Adrenal gland (tissue), 5 donors: Measurements from ENCODE around the gene TRIM10.

Source experiments
- CTCF ChIP-seq, 6 experiments: fragments of 450-650 bp in 4 of 6; fragments of 200-600 bp in 2 of 6; sonication (generic) in 1 of 6; IDR thresholded peaks; 1 replicate in 5 of 6; 2 replicates in 1 of 6; pipeline versions ENCODE4 v1.5.1 to v1.8.0; 2016 to 2021; ENCODE audit warnings: antibody characterized with exemption in 6 of 6, mild to moderate bottlenecking in 2 of 6, moderate library complexity in 1 of 6
- POLR2A ChIP-seq, 2 donors: fragments of 450-650 bp; IDR thresholded peaks; one replicate each; pipeline ENCODE4 v1.6.1; 2017; ENCODE audit warnings: antibody characterized with exemption in 2 of 2, mild to moderate bottlenecking in 2 of 2, moderate library complexity in 1 of 2
- donor health status: DM: no; HTN: no; CAD: no.

- TF ChIP-seq POLR2A (IDR thresholded peaks at IDR 0.05), result no peak
- TF ChIP-seq CTCF (IDR thresholded peaks at IDR 0.05), result no peak
These were observed 11.8 kb downstream of the TRIM10 start for GRCh38 chr6:30149234-30149633.
